GM12878 (cell line): ENCODE measurements around the gene SRGAP1. TPM values are rescaled to one million over a fixed set of nuclear protein-coding genes. Genes with fewer than 3 reads are reported as not detected.

Source experiments
- ATAC-seq: fragments of 200-7000 bp; cut with Tn5 transposase; 3 replicates; pipeline ENCODE4 v1.9.1; 2020; ENCODE audit warnings: mild to moderate bottlenecking, moderate library complexity
- BruUV-seq: library from RNA; stranded (reverse); fragments of 400-500 nt; replicated peaks from 2 replicates; lab custom pipeline; 2021; lab: Mats Ljungman, UMichigan
- CTCF ChIA-PET: fragments of 300-600 bp; sonication (Branson Sonifier 250); formaldehyde crosslinking; extraction: SDS; loops from one replicate; lab custom pipeline; 2021; ENCODE audit warnings: inconsistent platforms; lab: Yijun Ruan, JAX
- POLR2A ChIA-PET: fragments of 350-600 bp; formaldehyde crosslinking; extraction: SDS; loops from one replicate; lab custom pipeline; 2021; ENCODE audit warnings: inconsistent platforms; lab: Charles Lee
- RAD21 ChIA-PET: fragments of 300-600 bp; sonication (Branson Sonifier 250); formaldehyde crosslinking; loops from one replicate; lab custom pipeline; 2023; ENCODE audit warnings: antibody characterized with exemption; ENCODE audit not compliant: unreplicated experiment; lab: Charles Lee
- SMC1A ChIA-PET: fragments of 300-600 bp; sonication (Branson Sonifier 250); formaldehyde crosslinking; loops from one replicate; lab custom pipeline; 2023; ENCODE audit not compliant: unreplicated experiment, uncharacterized antibody; lab: Charles Lee
- DNase-seq: peaks from one replicate; pipeline ENCODE4 v3.0.0-alpha.2; 2011; ENCODE audit warnings: low read depth, low spot score
- FAIRE-seq: peaks from 3 replicates; lab custom pipeline; 2011; peaks lifted over from hg19 to GRCh38; lab: Jason Lieb, UNC
- H2AFZ ChIP-seq: 2 replicates; pipeline ENCODE4 v1.6.0; 2011; ENCODE audit warnings: low read depth, low read length, control low read depth; ENCODE audit not compliant: control insufficient read depth
- H3K27ac ChIP-seq: 2 replicates; pipeline ENCODE4 v1.5.1; 2011; ENCODE audit warnings: control low read depth; ENCODE audit not compliant: control insufficient read depth, insufficient read depth
- H3K27me3 ChIP-seq, 2 experiments: replicated peaks in 1 of 2; 2 replicates each; pipeline versions ENCODE4 v1.6.0 to v1.6.1; 2011; ENCODE audit warnings: low read length in 1 of 2; ENCODE audit not compliant: control insufficient read depth in 2 of 2, insufficient read depth in 2 of 2
- H3K36me3 ChIP-seq, 2 experiments: 2 replicates each; pipeline ENCODE4 v1.5.1; 2011; ENCODE audit warnings: low read length in 1 of 2; ENCODE audit not compliant: control insufficient read depth in 2 of 2, insufficient read depth in 2 of 2
- H3K4me1 ChIP-seq: 2 replicates; pipeline ENCODE4 v1.6.1; 2011; ENCODE audit warnings: mild to moderate bottlenecking, low read length, moderate library complexity, mixed read lengths; ENCODE audit not compliant: control insufficient read depth, insufficient read depth
- H3K4me2 ChIP-seq: 2 replicates; pipeline ENCODE4 v1.6.0; 2011; ENCODE audit warnings: control low read depth; ENCODE audit not compliant: control insufficient read depth, insufficient read depth
- H3K4me3 ChIP-seq: fragments of 200-600 bp; sonication (generic); 2 replicates; pipeline ENCODE4 v1.5.1; 2016
- H3K79me2 ChIP-seq: 2 replicates; pipeline ENCODE4 v1.6.0; 2011; ENCODE audit warnings: low read length; ENCODE audit not compliant: control insufficient read depth, insufficient read depth
- H3K9ac ChIP-seq: 2 replicates; pipeline ENCODE4 v1.8.0; 2011; ENCODE audit warnings: low read length, control low read depth, mixed read lengths; ENCODE audit not compliant: control insufficient read depth, insufficient read depth
- H3K9me3 ChIP-seq: replicated peaks from 3 replicates; pipeline ENCODE4 v1.5.1; 2011; ENCODE audit warnings: mild to moderate bottlenecking, low read length; ENCODE audit not compliant: control insufficient read depth, insufficient read depth
- H4K20me1 ChIP-seq: 2 replicates; pipeline ENCODE4 v1.6.0; 2011; ENCODE audit not compliant: control insufficient read depth, insufficient read depth
- BRCA1 ChIP-seq: IDR thresholded peaks from 2 replicates; pipeline ENCODE4 v1.6.1; 2011; ENCODE audit warnings: low read depth, low read length, improper control_type of control experiment
- CREM ChIP-seq: IDR thresholded peaks from 2 replicates; pipeline ENCODE4 v1.6.1; 2014; ENCODE audit warnings: antibody characterized with exemption, low read depth
- EED ChIP-seq: sonication (generic); IDR thresholded peaks from 2 replicates; pipeline ENCODE4 v1.6.1; 2016; ENCODE audit warnings: antibody characterized with exemption, low read depth
- ETV6 ChIP-seq, 2 experiments: fragments of 450-650 bp in 1 of 2; IDR thresholded peaks in 1 of 2; conservative IDR thresholded peaks in 1 of 2; 2 replicates each; pipeline ENCODE4 v1.6.1; 2014; ENCODE audit warnings: antibody characterized with exemption in 1 of 2, borderline replicate concordance in 1 of 2, low read depth in 1 of 2, mild to moderate bottlenecking in 1 of 2, moderate library complexity in 1 of 2
- FOXM1 ChIP-seq: IDR thresholded peaks from 2 replicates; pipeline ENCODE4 v1.6.1; 2012; ENCODE audit warnings: low read depth, mild to moderate bottlenecking, inconsistent platforms, low read length, moderate library complexity
- JUNB ChIP-seq: IDR thresholded peaks from 2 replicates; pipeline ENCODE4 v1.6.1; 2016; ENCODE audit warnings: antibody characterized with exemption, mild to moderate bottlenecking
- LARP7 ChIP-seq: fragments of 450-650 bp; IDR thresholded peaks from 2 replicates; pipeline ENCODE4 v1.6.1; 2017; ENCODE audit warnings: mild to moderate bottlenecking
- NFYA ChIP-seq: IDR thresholded peaks from 2 replicates; pipeline ENCODE4 v1.6.1; 2011; ENCODE audit warnings: low read depth, mild to moderate bottlenecking, low read length, improper control_type of control experiment, borderline replicate concordance
- RUNX3 ChIP-seq: IDR thresholded peaks from 2 replicates; pipeline ENCODE4 v1.6.1; 2012; ENCODE audit warnings: low read length, inconsistent platforms
- SREBF1 ChIP-seq: IDR thresholded peaks from 2 replicates; pipeline ENCODE4 v1.6.1; 2012; ENCODE audit warnings: mild to moderate bottlenecking, low read length
- SREBF2 ChIP-seq: IDR thresholded peaks from 2 replicates; pipeline ENCODE4 v1.6.1; 2012; ENCODE audit warnings: mild to moderate bottlenecking, low read length
- SRF ChIP-seq, 2 experiments: IDR thresholded peaks; 2 replicates each; pipeline ENCODE4 v1.6.1; 2011; ENCODE audit warnings: low read depth in 2 of 2, low read length in 2 of 2, mild to moderate bottlenecking in 1 of 2, moderate library complexity in 1 of 2
- STAT3 ChIP-seq: IDR thresholded peaks from 2 replicates; pipeline ENCODE4 v1.6.1; 2011; ENCODE audit warnings: low read depth, low read length, improper control_type of control experiment
- TCF7 ChIP-seq: IDR thresholded peaks from 2 replicates; pipeline ENCODE4 v1.6.1; 2014; ENCODE audit warnings: antibody characterized with exemption, borderline replicate concordance
- YY1 ChIP-seq: IDR thresholded peaks from 2 replicates; pipeline ENCODE4 v1.6.1; 2011; ENCODE audit warnings: low read depth, mild to moderate bottlenecking, low read length
- ZNF24 ChIP-seq: fragments of 450-650 bp; IDR thresholded peaks from 2 replicates; pipeline ENCODE4 v1.6.1; 2017; ENCODE audit warnings: antibody characterized with exemption, mild to moderate bottlenecking
- ZNF622 ChIP-seq: fragments of 450-650 bp; IDR thresholded peaks from 2 replicates; pipeline ENCODE4 v1.6.1; 2017; ENCODE audit warnings: mild to moderate bottlenecking, inconsistent platforms
- ZNF687 ChIP-seq: fragments of 450-650 bp; IDR thresholded peaks from 2 replicates; pipeline ENCODE4 v1.6.1; 2017; ENCODE audit warnings: mild to moderate bottlenecking, moderate library complexity
- WGBS: methylation state at CpG from one replicate; pipeline ENCODE4 v1.1.6; 2016; ENCODE audit warnings: low lambda C conversion rate; ENCODE audit not compliant: insufficient replicate concordance, insufficient coverage; ENCODE audit errors: missing lambda C conversion rate; 5-methylcytosine and 5-hydroxymethylcytosine counted together
- in situ Hi-C: fragments of 300-500 bp; cut with MboI; formaldehyde crosslinking; loops from 9 replicates; pipeline ENCODE4 v1.14.3; 2018; ENCODE audit warnings: mixed read lengths
- intact Hi-C: fragments of 100-400 bp; cut with micrococcal nuclease; formaldehyde crosslinking; loops from one replicate; pipeline ENCODE4 v1.14.2; 2022; ENCODE audit not compliant: unreplicated experiment
- polyA plus RNA-seq, 11 experiments: library from polyadenylated mRNA; depleted of rRNA in 4 of 11; unstranded in 6 of 11; stranded (reverse) in 5 of 11; fragments of >200 nt; fragmentation: Nextera tagmentation in 4 of 11; fragmentation: Illumina TruSeq in 1 of 11; extraction: Ambion mirVana in 4 of 11; extraction: Trizol in 1 of 11; gene quantifications; 1 replicate in 1 of 11; 2 replicates in 10 of 11; pipeline versions ENCODE4 v1.2.1 to v1.2.3, GENCODE V29; 2011 to 2016; ENCODE audit warnings: inconsistent platforms in 2 of 11, missing spikeins in 2 of 11, low read depth in 1 of 11
- total RNA-seq, 4 experiments: library from RNA; depleted of rRNA in 3 of 4; stranded (reverse); fragments of >200 nt in 3 of 4; fragmentation: Illumina TruSeq in 1 of 4; extraction: Trizol in 1 of 4; gene quantifications; 2 replicates each; pipeline versions ENCODE4 v1.2.1 to v1.2.3, GENCODE V29; 2013 to 2021
- TF ChIP-seq, protein P1 (sequence below): fragments of 450-650 bp; IDR thresholded peaks from 2 replicates; pipeline ENCODE4 v1.6.1; 2018; ENCODE audit warnings: borderline replicate concordance, mild to moderate bottlenecking; ENCODE audit not compliant: partially characterized antibody
- TF ChIP-seq, protein P2 (sequence below): IDR thresholded peaks from 2 replicates; pipeline ENCODE4 v1.6.1; 2011; ENCODE audit warnings: borderline replicate concordance, low read depth, mild to moderate bottlenecking, moderate library complexity, mixed read lengths, low read length; ENCODE audit not compliant: insufficient read depth; ENCODE audit errors: extremely low read length

SRGAP1 gene
- total and polyA plus RNA-seq, 10 of the 15 experiments (the other 5 are each of a cell fraction or from before 2014, with no cell fraction given): 0.16 to 0.85 (median 0.46) TPM

GRCh38 chr12:64186789-64187188 is 342.3 kb downstream of the SRGAP1 start:
- H3K27me3 ChIP-seq: no peaks in the 10 kb centered on the region
- ChIA-PET CTCF (no interaction called here), POLR2A (no interaction called here), RAD21 (no interaction called here), SMC1A (no interaction called here)
- no peak for FAIRE-seq
- H2AFZ ChIP-seq: no peak overlapping the region
- BruUV-seq: no TSS peak
- no peak overlapping the region for H3K9ac ChIP-seq
- no peaks in the 10 kb centered on the region for H3K36me3 ChIP-seq
- no peak overlapping the region for H3K4me2 ChIP-seq
- no peak overlapping the region for H3K27ac ChIP-seq
- H3K4me1 ChIP-seq: no peaks in the 10 kb centered on the region
- in situ Hi-C loops: no loop called here
- no peak for DNase-seq
- no peaks in the 10 kb centered on the region for H3K9me3 ChIP-seq
- no peaks in the 10 kb centered on the region for H3K79me2 ChIP-seq
- intact Hi-C loops: no loop called here
- ATAC-seq: peak; percentile 70; the same call in 2 of the 3 replicates
- no peak overlapping the region for H3K4me3 ChIP-seq
- no peaks in the 10 kb centered on the region for H4K20me1 ChIP-seq
- 30% methylated on average over 2 of the region's 2 CpGs for WGBS
- TF ChIP-seq ETV6 (conservative IDR thresholded peaks at IDR 0.05 in 1 of 2, IDR thresholded peaks at IDR 0.05 in 1 of 2; ENCODE audit: borderline replicate concordance in 1 of 2, low read depth in 1 of 2) (peak in 1 of 2 experiments; percentile 28; a peak in 1 of 4 replicates), ZNF24 (no peak), LARP7 (no peak), RUNX3 (no peak; the same call in 1 of the 2 replicates), JUNB (peak; percentile 90), ZNF687 (no peak), SRF (IDR thresholded peaks at IDR 0.05; ENCODE audit: low read depth in 2 of 2, low read length in 2 of 2) (0 out of 4 replicates have a peak, but pooled peaks of 1 of the 2 experiments have one; percentile 14), NFYA (no peak), ZNF622 (no peak), STAT3 (no peak), SREBF2 (no peak), SREBF1 (no peak), FOXM1 (no peak), TCF7 (no peak), EED (0 out of 2 replicates have a peak, but pooled peaks have one; percentile 58), YY1 (no peak), CREM (peak; percentile 37; the same call in 1 of the 2 replicates), BRCA1 (no peak)
- TF ChIP-seq, protein P1, sequence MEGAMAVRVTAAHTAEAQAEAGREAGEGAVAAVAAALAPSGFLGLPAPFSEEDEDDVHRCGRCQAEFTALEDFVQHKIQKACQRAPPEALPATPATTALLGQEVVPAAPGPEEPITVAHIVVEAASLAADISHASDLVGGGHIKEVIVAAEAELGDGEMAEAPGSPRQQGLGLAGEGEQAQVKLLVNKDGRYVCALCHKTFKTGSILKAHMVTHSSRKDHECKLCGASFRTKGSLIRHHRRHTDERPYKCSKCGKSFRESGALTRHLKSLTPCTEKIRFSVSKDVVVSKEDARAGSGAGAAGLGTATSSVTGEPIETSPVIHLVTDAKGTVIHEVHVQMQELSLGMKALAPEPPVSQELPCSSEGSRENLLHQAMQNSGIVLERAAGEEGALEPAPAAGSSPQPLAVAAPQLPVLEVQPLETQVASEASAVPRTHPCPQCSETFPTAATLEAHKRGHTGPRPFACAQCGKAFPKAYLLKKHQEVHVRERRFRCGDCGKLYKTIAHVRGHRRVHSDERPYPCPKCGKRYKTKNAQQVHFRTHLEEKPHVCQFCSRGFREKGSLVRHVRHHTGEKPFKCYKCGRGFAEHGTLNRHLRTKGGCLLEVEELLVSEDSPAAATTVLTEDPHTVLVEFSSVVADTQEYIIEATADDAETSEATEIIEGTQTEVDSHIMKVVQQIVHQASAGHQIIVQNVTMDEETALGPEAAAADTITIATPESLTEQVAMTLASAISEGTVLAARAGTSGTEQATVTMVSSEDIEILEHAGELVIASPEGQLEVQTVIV: no peak
- TF ChIP-seq, protein P2, sequence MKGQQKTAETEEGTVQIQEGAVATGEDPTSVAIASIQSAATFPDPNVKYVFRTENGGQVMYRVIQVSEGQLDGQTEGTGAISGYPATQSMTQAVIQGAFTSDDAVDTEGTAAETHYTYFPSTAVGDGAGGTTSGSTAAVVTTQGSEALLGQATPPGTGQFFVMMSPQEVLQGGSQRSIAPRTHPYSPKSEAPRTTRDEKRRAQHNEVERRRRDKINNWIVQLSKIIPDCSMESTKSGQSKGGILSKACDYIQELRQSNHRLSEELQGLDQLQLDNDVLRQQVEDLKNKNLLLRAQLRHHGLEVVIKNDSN: no peak
